ENCODE results near the gene SMTNL1. TPM values are rescaled to one million over a fixed set of nuclear protein-coding genes. Genes with fewer than 3 reads are reported as not detected.

Gene SMTNL1
- total RNA-seq, 1 experiment from 2014 or later = 0.26 TPM

GRCh38 chr11:57585301-57585700 lies 47.9 kb downstream of the SMTNL1 start:
- H3K4me3 Mint-ChIP-seq = no peak overlapping the region
- DNase-seq (ENCODE audit: low spot score) = no peak
- peaks cover 11% of the 10 kb centered on the region for H3K9me3 Mint-ChIP-seq
- TF ChIP-seq ZBTB21 (CRISPR knock-in tag; IDR thresholded peaks at IDR 0.05; ENCODE audit: borderline replicate concordance) (no peak), ZNF396 (CRISPR knock-in tag; IDR thresholded peaks at IDR 0.05; ENCODE audit: borderline replicate concordance) (no peak), MLX (CRISPR knock-in tag; IDR thresholded peaks at IDR 0.05) (no peak), ATF2 (CRISPR knock-in tag; IDR thresholded peaks at IDR 0.05; ENCODE audit: borderline replicate concordance, low read depth) (no peak), SMAD3 (CRISPR knock-in tag; IDR thresholded peaks at IDR 0.05; ENCODE audit: borderline replicate concordance) (no peak), HMGA2 (CRISPR knock-in tag; IDR thresholded peaks at IDR 0.05) (no peak), ZNF263 (CRISPR knock-in tag; IDR thresholded peaks at IDR 0.05; ENCODE audit: low read depth) (no peak), FOXP1 (CRISPR knock-in tag; IDR thresholded peaks at IDR 0.05; ENCODE audit: borderline replicate concordance) (no peak), STAT6 (CRISPR knock-in tag; conservative IDR thresholded peaks at IDR 0.05; ENCODE audit: low read depth) (no peak), TEAD4 (CRISPR knock-in tag; IDR thresholded peaks at IDR 0.05) (no peak), SMAD4 (CRISPR knock-in tag; IDR thresholded peaks at IDR 0.05) (no peak), MYBL2 (CRISPR knock-in tag; IDR thresholded peaks at IDR 0.05) (no peak), IRF1 (CRISPR knock-in tag; IDR thresholded peaks at IDR 0.05) (no peak), RORB (CRISPR knock-in tag; IDR thresholded peaks at IDR 0.05) (no peak), MXD4 (CRISPR knock-in tag; IDR thresholded peaks at IDR 0.05; ENCODE audit: borderline replicate concordance) (no peak), PRRX2 (CRISPR knock-in tag; IDR thresholded peaks at IDR 0.05) (no peak), GABPB1 (CRISPR knock-in tag; IDR thresholded peaks at IDR 0.05) (no peak)
- ChIA-PET POLR2A (no interaction called here), CTCF (interaction anchor here (1.1 kb wide), 1 partner anchor 18 kb away, joined by 3 read pairs; the partner anchor contains the start of gene UBE2L6)
- no peak overlapping the region for H3K27ac Mint-ChIP-seq
- H3K27me3 Mint-ChIP-seq (ENCODE audit: low read depth) = peaks cover 4% of the 10 kb centered on the region
- H3K36me3 Mint-ChIP-seq = no peaks in the 10 kb centered on the region
- peaks cover 10% of the 10 kb centered on the region for H3K4me1 Mint-ChIP-seq
- ATAC-seq = no peak

GRCh38 chr11:57586711-57587245 lies 49.4 kb downstream of the SMTNL1 start:
- ATAC-seq (no peak), DNase-seq (ENCODE audit: low spot score) (no peak)
- Mint-ChIP-seq H3K9me3 (peaks cover 11% of the 10 kb centered on the region), H3K27me3 (ENCODE audit: low read depth) (peaks cover 4% of the 10 kb centered on the region), H3K4me3 (no peak overlapping the region), H3K36me3 (no peaks in the 10 kb centered on the region), H3K27ac (no peak overlapping the region), H3K4me1 (peaks cover 9% of the 10 kb centered on the region)
- CTCF ChIA-PET = interaction anchor here (0.6 to 1.6 kb wide), 2 partner anchors 12 to 58 kb away, joined by 3 to 4 read pairs; no protein-coding TSS in a partner anchor
- POLR2A ChIA-PET = interaction anchor here (0.6 kb wide), 1 partner anchor 55 kb away, joined by 3 read pairs; no protein-coding TSS in a partner anchor
- no peak for TF ChIP-seq ZBTB21 (CRISPR knock-in tag; IDR thresholded peaks at IDR 0.05; ENCODE audit: borderline replicate concordance)

Measured in WTC11 (cell line).